LNCaP clone FGC (cell line): ENCODE measurements around the gene EHBP1.

Experiments
- DNase-seq: peaks from one replicate; pipeline ENCODE4 v3.0.0-alpha.2; 2011; ENCODE audit warnings: low read depth
- H3K4me3 ChIP-seq: 2 replicates; pipeline ENCODE4 v1.5.1; 2011; ENCODE audit warnings: mild to moderate bottlenecking, low read depth, low read length, control low read depth
- CTCF ChIP-seq: IDR thresholded peaks from 2 replicates; pipeline ENCODE4 v1.5.1; 2012; ENCODE audit warnings: mild to moderate bottlenecking; ENCODE audit not compliant: control insufficient read depth, insufficient read depth; ENCODE audit errors: extremely low read depth

Gene EHBP1

GRCh38 chr2:62920070-62920469 lies 214.6 kb downstream of the EHBP1 start:
- DNase-seq, result no peak
- H3K4me3 ChIP-seq, result no peak overlapping the region
- TF ChIP-seq CTCF, result no peak

- no peak for DNase-seq
- TF ChIP-seq CTCF, result no peak
- H3K4me3 ChIP-seq, result no peak overlapping the region
These were observed 217.7 kb downstream of the EHBP1 start for GRCh38 chr2:62923242-62923641.

- no peak for DNase-seq
- no peak for TF ChIP-seq CTCF
- H3K4me3 ChIP-seq, result no peak overlapping the region
These were observed 218.4 kb downstream of the EHBP1 start for GRCh38 chr2:62923881-62924280.

GRCh38 chr2:62928015-62928414 lies 222.5 kb downstream of the EHBP1 start:
- no peak for DNase-seq
- no peak for TF ChIP-seq CTCF
- no peak overlapping the region for H3K4me3 ChIP-seq

GRCh38 chr2:62931536-62931935 lies 226.0 kb downstream of the EHBP1 start:
- DNase-seq, result no peak
- TF ChIP-seq CTCF, result no peak
- no peak overlapping the region for H3K4me3 ChIP-seq

- DNase-seq, result no peak
- H3K4me3 ChIP-seq, result no peak overlapping the region
- TF ChIP-seq CTCF, result no peak
These were observed 227.9 kb downstream of the EHBP1 start for GRCh38 chr2:62933398-62933917.

GRCh38 chr2:62934517-62934916 lies 229.0 kb downstream of the EHBP1 start:
- no peak for TF ChIP-seq CTCF
- H3K4me3 ChIP-seq, result no peak overlapping the region
- no peak for DNase-seq
